ENCODE data around the gene RC3H2. TPM values are rescaled to one million over a fixed set of nuclear protein-coding genes. Genes with fewer than 3 reads are reported as not detected.

The RC3H2 gene
- total RNA-seq, 2 donors from 2014 or later = 56.4 to 60.1 TPM

DNA sequence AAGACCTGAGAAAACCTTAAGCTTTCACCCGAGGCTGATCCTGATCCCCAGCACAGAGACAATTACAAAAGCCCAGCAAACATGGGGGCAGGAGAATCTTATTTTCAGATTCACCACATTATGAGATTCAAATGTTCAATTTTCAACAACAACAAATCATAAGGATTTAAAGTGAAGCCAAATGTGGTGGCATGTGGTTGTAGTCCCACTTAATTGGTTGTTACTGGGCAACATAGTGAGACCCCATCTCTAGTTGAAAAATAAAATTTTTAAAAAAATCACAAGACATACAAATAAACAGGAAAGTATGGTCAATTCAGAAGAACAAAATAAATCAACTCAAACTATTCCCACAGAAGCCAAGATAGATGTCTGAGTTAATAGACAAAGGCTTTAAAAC lies 31.7 kb upstream of the RC3H2 start:
- H3K4me1 ChIP-seq (ENCODE audit: control insufficient read depth, insufficient read depth, low read length) = no peaks in the 10 kb centered on the region
- Mint-ChIP-seq H3K4me1 (peaks cover 16% of the 10 kb centered on the region), H3K27ac (no peak overlapping the region), H3K9me3 (no peaks in the 10 kb centered on the region), H3K27me3 (ENCODE audit: insufficient read depth) (no peaks in the 10 kb centered on the region), H3K4me3 (no peak overlapping the region), H3K36me3 (ENCODE audit: low read depth) (peaks cover 24% of the 10 kb centered on the region)
- WGBS, 2 experiments (ENCODE audit: insufficient coverage in 1 of 2, insufficient read length in 1 of 2) = 82% methylated on average over 1 of the region's 1 CpG; no CpG with 5 or more reads in 1 of the 2 experiments
- H3K4me3 ChIP-seq (ENCODE audit: low read length) = no peak overlapping the region
- H3K27me3 ChIP-seq (ENCODE audit: control insufficient read depth, insufficient read depth, low read length, poor library complexity, severe bottlenecking) = no peaks in the 10 kb centered on the region
- H3K27ac ChIP-seq (ENCODE audit: low read depth, low read length) = no peak overlapping the region
- no peaks in the 10 kb centered on the region for H3K9me3 ChIP-seq (ENCODE audit: control insufficient read depth, low read length)
- TF ChIP-seq, protein P1, sequence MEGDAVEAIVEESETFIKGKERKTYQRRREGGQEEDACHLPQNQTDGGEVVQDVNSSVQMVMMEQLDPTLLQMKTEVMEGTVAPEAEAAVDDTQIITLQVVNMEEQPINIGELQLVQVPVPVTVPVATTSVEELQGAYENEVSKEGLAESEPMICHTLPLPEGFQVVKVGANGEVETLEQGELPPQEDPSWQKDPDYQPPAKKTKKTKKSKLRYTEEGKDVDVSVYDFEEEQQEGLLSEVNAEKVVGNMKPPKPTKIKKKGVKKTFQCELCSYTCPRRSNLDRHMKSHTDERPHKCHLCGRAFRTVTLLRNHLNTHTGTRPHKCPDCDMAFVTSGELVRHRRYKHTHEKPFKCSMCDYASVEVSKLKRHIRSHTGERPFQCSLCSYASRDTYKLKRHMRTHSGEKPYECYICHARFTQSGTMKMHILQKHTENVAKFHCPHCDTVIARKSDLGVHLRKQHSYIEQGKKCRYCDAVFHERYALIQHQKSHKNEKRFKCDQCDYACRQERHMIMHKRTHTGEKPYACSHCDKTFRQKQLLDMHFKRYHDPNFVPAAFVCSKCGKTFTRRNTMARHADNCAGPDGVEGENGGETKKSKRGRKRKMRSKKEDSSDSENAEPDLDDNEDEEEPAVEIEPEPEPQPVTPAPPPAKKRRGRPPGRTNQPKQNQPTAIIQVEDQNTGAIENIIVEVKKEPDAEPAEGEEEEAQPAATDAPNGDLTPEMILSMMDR (conservative IDR thresholded peaks at IDR 0.05) = no peak
- no peak overlapping the region for H3K9ac ChIP-seq (ENCODE audit: extremely low read depth, low read length, poor library complexity, severe bottlenecking)
- DNase-seq = no peak
- peaks cover 29% of the 10 kb centered on the region for H3K36me3 ChIP-seq (ENCODE audit: control insufficient read depth, insufficient read depth, low read length)

DNA sequence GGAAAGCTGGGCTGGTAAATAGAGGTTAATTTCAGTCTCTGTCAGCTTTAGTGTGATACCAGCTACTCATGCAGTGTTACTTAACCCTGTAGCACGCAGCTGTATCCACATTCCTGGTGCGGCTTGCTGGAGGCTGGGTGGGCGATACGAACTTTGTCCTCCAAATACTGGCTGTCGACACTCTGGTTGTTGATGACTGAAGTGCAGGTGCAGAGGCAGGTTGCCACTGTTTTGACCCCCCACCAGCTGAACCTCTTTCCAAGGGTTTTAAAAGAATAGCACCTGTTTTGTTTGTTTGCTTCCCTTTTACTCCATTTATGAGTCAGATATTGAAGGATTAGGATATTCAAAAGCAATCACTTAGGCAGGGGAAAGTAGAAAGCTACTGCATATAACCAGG lies 31.3 kb upstream of the RC3H2 start:
- no peak for DNase-seq
- no peak overlapping the region for H3K4me3 Mint-ChIP-seq
- no peaks in the 10 kb centered on the region for H3K27me3 ChIP-seq (ENCODE audit: control insufficient read depth, insufficient read depth, low read length, poor library complexity, severe bottlenecking)
- peaks cover 13% of the 10 kb centered on the region for H3K4me1 Mint-ChIP-seq
- no peak overlapping the region for H3K27ac Mint-ChIP-seq
- H3K27ac ChIP-seq (ENCODE audit: low read depth, low read length) = no peak overlapping the region
- no peak overlapping the region for H3K4me3 ChIP-seq (ENCODE audit: low read length)
- H3K9me3 Mint-ChIP-seq = no peaks in the 10 kb centered on the region
- WGBS, 2 experiments (ENCODE audit: insufficient coverage in 1 of 2, insufficient read length in 1 of 2) = 88 to 96% methylated on average over 5 of the region's 5 CpGs
- TF ChIP-seq, protein P1 (conservative IDR thresholded peaks at IDR 0.05) = no peak
- peaks cover 24% of the 10 kb centered on the region for H3K36me3 Mint-ChIP-seq (ENCODE audit: low read depth)
- no peak overlapping the region for H3K9ac ChIP-seq (ENCODE audit: extremely low read depth, low read length, poor library complexity, severe bottlenecking)
- no peaks in the 10 kb centered on the region for H3K9me3 ChIP-seq (ENCODE audit: control insufficient read depth, low read length)
- no peaks in the 10 kb centered on the region for H3K27me3 Mint-ChIP-seq (ENCODE audit: insufficient read depth)
- H3K4me1 ChIP-seq (ENCODE audit: control insufficient read depth, insufficient read depth, low read length) = no peaks in the 10 kb centered on the region
- peaks cover 29% of the 10 kb centered on the region for H3K36me3 ChIP-seq (ENCODE audit: control insufficient read depth, insufficient read depth, low read length)

DNA sequence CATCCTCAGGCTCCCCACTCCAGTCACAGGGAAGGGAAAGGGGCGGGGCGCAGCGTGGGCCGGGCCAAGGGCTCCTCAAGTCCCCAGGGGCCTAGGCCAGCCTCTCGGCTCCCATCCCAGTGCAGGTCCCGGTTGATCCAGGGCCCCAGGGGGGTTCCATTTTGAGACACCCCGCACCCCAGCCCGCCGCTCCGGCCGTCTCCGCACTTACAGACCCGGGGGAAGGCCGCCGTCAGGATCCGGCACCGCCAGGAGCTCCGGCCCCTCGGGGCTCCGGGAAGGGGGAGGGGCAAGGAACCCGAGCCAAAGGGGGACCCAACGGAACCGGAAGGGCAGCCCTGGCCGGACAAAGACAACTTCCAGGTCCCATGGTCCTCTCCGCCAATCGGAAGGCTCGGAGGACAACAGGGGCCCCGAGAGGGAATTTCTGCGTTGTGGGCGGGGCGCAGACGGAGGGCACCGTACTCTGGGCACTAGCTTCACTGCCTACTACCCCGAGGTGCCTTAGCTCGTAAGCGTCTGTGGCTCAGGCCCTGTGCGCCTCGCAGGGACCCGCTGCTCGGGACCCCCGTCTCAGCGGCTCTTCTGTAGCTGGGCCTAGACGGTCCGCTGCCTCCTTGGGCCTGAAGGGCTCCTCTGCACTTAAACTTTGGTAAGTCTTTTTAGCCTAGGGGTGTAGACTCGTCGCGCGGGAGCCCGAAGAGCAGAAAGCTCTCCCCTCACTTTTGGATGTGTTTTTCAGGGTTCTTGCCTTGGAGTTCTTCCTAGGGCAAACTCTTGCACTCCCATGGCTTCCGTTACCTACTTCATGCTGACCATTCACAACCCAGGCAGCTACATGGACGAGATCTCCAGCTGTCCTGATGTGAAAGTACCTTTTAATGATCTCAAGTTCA lies 26.3 kb upstream of the RC3H2 start, which contains the start of gene ZBTB26:
ZBTB26 (minus strand) TSS at position 287 of the 896 bp plus-strand sequence. CDS start 11,578 bp downstream, outside the sequence.
- Histone ChIP-seq H3K4me1 (ENCODE audit: control insufficient read depth, insufficient read depth, low read length) (no peaks in the 10 kb centered on the region), H3K9ac (ENCODE audit: extremely low read depth, low read length, poor library complexity, severe bottlenecking) (peak within 1 kb of the TSS; percentile 76), H3K9me3 (ENCODE audit: control insufficient read depth, low read length) (no peaks in the 10 kb centered on the region), H3K4me3 (ENCODE audit: low read length) (peak within 1 kb of the TSS; percentile 99), H3K27me3 (ENCODE audit: control insufficient read depth, insufficient read depth, low read length, poor library complexity, severe bottlenecking) (no peaks in the 10 kb centered on the region), H3K27ac (ENCODE audit: low read depth, low read length) (peak within 1 kb of the TSS; percentile 89), H3K36me3 (ENCODE audit: control insufficient read depth, insufficient read depth, low read length) (peaks cover 3% of the 10 kb centered on the region)
- WGBS, 2 experiments (ENCODE audit: insufficient coverage in 1 of 2, insufficient read length in 1 of 2) = 0% methylated on average over 19 to 51 of the region's 51 CpGs
- DNase-seq = peak; percentile 98
- Mint-ChIP-seq H3K36me3 (ENCODE audit: low read depth) (peaks cover 7% of the 10 kb centered on the region), H3K4me3 (no peak within 1 kb of the TSS), H3K27me3 (ENCODE audit: insufficient read depth) (no peaks in the 10 kb centered on the region), H3K4me1 (peaks cover 8% of the 10 kb centered on the region), H3K27ac (peak within 1 kb of the TSS; percentile 94), H3K9me3 (no peaks in the 10 kb centered on the region)
- TF ChIP-seq, protein P1 (conservative IDR thresholded peaks at IDR 0.05) = no peak

All from endodermal cell (in vitro differentiated cells).